ENCODE results near the gene RPS6KL1.

The RPS6KL1 gene

DNA sequence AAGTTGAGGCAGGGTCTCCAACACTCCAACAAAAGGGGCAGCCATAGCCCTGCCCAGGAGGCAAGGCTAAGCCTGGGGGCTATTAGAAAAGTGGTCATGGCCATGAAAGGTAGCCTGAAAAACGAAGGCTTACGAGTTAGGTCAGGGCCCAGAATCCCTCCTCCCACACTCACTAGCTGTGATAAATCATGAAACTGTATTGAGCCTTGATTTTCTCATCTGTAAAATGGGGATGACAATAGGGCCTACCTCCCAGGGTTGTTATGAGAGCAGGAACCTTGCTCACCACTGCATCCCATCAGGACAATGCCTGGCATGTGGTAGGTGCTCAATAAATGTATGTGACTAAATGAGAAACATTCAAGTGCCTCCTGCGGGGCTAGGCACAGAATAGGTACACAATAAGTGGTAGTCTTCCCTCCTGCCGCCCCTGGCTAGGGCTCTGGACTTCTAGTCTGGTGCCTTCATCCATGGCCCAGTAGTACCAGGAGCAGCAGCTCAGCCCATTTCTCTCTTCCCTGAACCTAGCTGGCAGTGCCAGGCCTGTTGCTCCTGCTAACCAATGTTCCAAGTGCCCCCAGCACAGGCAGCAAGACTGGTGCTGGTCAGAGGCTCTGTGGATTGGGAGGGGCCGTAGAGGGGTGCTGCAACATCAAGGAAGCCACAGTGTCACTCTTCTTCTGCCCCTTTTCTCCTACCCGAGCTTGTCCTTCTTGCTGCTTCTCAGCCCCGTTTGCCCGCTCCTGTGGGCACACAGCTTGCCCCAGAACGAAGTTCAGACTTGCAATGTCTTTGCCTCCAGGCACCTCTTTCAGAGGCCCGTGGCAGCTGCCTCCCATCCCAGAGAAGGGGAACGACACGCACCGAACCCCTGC, 24.5 kb upstream of the RPS6KL1 start:
- Mint-ChIP-seq H3K9me3 (no peaks in the 10 kb centered on the region), H3K4me3 (no peak overlapping the region), H3K36me3 (no peaks in the 10 kb centered on the region), H3K27me3 (peaks cover 5% of the 10 kb centered on the region), H3K4me1 (peaks cover 16% of the 10 kb centered on the region), H3K27ac (no peak overlapping the region)
- DNase-seq (ENCODE audit: low spot score in 2 of 2): no peak
- no peak for ATAC-seq (ENCODE audit: low read depth)

DNA sequence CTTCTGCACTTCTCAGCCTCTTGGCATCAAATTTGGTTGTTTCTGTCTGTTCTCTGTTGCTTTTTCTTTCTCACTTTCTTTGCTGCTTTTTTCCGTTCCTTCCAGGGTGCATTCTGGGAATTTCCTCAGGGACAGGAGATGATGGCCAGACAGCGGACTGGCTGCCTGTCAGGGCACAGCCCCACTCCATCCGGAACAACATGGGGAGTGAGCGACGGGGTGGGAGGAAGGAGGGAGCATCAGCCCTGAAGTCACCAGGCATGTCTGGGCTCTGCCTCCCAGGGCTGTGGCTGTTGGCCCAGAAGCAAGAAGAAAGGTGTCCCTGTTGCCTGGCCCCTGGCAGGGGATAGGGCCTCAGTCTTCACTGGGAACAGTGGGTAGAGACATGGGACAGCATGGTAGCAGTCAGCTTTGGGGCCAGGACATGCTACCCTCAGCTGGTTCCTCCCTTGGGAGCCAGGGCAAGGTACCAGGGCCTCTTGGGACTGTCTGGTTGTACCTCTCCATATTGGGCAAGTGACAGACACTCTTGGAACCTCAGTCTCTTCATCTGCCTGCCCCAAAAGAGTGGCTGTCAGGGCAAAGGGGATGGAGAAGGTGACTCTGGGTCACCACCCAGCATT, 23.7 kb upstream of the RPS6KL1 start:
- peak; percentile 21 for ATAC-seq (ENCODE audit: low read depth)
- Mint-ChIP-seq H3K4me1 (peaks cover 23% of the 10 kb centered on the region), H3K9me3 (no peaks in the 10 kb centered on the region), H3K27ac (no peak overlapping the region), H3K36me3 (no peaks in the 10 kb centered on the region), H3K4me3 (peak overlapping the region; percentile 51), H3K27me3 (peaks cover 5% of the 10 kb centered on the region)
- no peak for DNase-seq (ENCODE audit: low spot score in 2 of 2)

DNA sequence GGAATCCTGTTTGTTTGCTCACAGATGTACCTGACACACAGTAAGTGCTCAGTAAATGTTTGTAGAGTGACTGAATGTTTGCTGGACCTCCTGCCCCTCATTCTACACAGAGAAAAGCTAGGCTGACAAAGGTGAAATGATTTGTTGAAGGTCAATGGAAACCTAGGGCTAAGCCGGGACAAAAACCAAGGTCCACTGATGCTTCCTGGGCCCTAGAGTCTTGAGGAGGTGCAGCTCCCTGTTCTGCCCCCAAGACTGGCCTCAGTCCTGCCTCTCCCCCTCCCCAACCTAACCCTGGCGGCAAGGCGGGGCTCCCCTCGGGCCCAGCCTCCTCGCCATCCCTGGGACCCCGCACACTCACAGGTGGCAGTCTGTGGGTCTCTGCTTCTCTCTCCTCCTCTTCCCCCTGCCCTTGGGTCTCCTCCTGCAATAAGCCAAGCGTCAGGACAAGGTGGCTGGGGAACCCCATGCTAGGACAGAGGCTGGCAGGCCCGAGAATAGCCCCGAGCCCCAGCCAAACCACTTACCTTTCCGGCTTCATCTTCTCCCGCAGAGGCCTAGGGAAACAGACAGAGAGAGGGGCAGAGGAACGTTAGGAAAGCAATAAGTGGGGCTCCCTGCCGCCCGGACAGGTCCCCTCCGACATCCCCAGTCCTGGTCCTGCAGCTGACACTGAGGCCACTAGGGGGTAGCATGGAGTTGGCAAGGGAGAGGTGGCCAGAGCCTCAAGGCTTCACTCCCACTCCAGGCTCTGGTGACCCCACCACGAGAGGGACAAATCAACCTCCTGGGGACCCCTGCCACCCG, 23.0 kb upstream of the RPS6KL1 start:
- Mint-ChIP-seq H3K27me3 (peaks cover 5% of the 10 kb centered on the region), H3K27ac (peak overlapping the region; percentile 10), H3K9me3 (no peaks in the 10 kb centered on the region), H3K4me3 (peak overlapping the region; percentile 9), H3K4me1 (peaks cover 27% of the 10 kb centered on the region), H3K36me3 (no peaks in the 10 kb centered on the region)
- DNase-seq (ENCODE audit: low spot score in 2 of 2): peak; percentile 72 to 78
- ATAC-seq (ENCODE audit: low read depth): peak; percentile 73

DNA sequence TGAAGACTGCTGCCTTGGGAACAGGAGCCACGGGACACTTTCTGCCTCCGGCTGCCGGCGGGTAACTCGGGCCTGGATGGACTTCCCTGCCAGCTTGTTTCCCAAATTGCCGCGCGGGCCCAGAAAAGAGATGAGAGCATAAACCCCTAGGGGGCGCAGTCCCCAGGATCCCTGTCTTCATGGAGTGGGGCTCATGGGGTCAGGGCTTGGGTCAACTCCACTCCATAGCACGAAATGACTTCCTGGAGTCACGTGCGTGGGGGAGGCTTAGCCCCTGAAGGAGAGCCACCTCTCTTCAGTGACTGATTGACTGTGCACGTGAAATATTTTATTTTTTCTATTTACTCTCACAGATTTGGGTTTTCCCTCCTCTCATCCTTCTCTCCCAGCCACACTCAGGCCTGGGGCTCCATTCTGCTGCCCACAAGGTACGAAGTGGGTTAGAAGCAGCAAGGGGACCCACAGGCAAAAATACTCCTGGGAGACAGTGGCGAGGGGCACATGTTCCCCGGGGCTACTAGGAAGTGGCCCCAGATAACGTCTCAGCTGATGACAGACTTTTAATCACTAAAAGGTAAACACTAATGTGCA, 22.3 kb upstream of the RPS6KL1 start:
- H3K9me3 Mint-ChIP-seq: no peaks in the 10 kb centered on the region
- peaks cover 5% of the 10 kb centered on the region for H3K27me3 Mint-ChIP-seq
- DNase-seq (ENCODE audit: low spot score in 2 of 2) (no peak), ATAC-seq (ENCODE audit: low read depth) (no peak)
- H3K36me3 Mint-ChIP-seq: no peaks in the 10 kb centered on the region
- no peak overlapping the region for H3K4me3 Mint-ChIP-seq
- peaks cover 29% of the 10 kb centered on the region for H3K4me1 Mint-ChIP-seq
- no peak overlapping the region for H3K27ac Mint-ChIP-seq

DNA sequence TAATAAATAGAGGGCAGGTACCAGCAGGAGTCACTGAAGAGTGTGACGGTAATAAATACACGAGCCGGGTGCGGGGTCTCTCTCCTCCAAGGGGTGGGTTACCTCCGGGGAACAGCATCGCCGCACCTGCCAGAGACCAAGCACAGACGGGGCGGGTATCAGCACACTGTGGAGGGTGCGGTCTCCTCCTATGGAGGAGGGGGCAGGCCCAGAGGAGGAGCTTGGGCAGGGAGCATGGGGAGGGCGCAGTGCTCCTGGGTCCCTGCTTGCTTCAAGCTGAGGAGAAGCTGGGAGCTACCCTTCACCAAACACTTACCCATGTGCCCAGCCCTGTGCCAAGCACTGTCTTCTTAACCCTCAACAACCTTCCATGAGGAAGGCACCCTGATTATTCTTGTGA, 19.5 kb upstream of the RPS6KL1 start:
- no peaks in the 10 kb centered on the region for H3K36me3 Mint-ChIP-seq
- ATAC-seq (ENCODE audit: low read depth): no peak
- H3K27ac Mint-ChIP-seq: peak overlapping the region; percentile 91
- H3K27me3 Mint-ChIP-seq: no peaks in the 10 kb centered on the region
- peak overlapping the region; percentile 71 for H3K4me3 Mint-ChIP-seq
- H3K9me3 Mint-ChIP-seq: no peaks in the 10 kb centered on the region
- no peak for DNase-seq (ENCODE audit: low spot score in 2 of 2)
- H3K4me1 Mint-ChIP-seq: peaks cover 45% of the 10 kb centered on the region

DNA sequence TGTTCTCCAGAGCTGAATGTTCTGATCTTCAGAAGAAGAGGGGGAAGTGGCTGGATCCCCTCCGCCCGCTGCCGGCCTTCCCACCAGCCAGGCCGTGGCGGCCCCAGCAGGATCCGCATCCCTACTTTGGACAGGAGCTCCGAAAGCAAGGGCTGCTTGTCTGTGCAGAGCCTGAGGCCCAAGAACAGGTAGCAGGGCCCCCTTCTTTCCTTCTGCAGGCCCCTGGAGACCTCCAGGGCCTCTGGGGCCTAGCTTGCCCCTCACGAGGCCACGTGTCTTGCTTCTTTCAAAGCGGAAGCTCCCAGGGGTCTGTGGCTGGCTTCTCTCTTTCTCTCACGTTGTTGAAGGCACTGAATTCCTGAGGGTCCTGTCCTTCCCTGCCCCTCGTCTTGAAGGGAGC, 19.1 kb upstream of the RPS6KL1 start:
- H3K4me1 Mint-ChIP-seq: peaks cover 45% of the 10 kb centered on the region
- DNase-seq (ENCODE audit: low spot score in 2 of 2) (no peak), ATAC-seq (ENCODE audit: low read depth) (no peak)
- no peaks in the 10 kb centered on the region for H3K9me3 Mint-ChIP-seq
- no peaks in the 10 kb centered on the region for H3K27me3 Mint-ChIP-seq
- no peaks in the 10 kb centered on the region for H3K36me3 Mint-ChIP-seq
- H3K4me3 Mint-ChIP-seq: peak overlapping the region; percentile 71
- peak overlapping the region; percentile 91 for H3K27ac Mint-ChIP-seq

DNA sequence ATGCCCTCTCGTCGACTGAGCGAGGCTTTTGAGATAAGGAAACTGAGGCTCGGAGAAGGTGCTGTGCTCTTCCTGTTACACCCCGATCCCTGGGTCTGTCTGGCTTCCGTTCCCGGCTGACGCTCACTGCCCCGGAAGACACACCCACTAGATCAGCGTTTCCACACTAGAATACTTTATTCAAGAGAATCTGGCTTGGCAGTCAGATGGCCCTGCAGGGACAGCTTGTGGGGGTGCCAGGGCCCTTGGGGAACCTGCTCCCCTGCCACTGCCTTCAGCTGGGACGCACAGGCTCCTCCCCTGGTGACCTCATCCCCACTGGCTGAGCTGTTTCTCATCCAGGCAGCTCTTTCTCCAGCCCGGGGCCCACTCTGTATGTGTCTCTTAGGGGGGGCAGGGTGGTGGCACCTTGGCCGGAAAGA, 18.6 kb upstream of the RPS6KL1 start:
- Mint-ChIP-seq H3K27me3 (no peaks in the 10 kb centered on the region), H3K4me1 (peaks cover 42% of the 10 kb centered on the region), H3K4me3 (peak overlapping the region; percentile 71), H3K27ac (peak overlapping the region; percentile 91), H3K36me3 (no peaks in the 10 kb centered on the region), H3K9me3 (no peaks in the 10 kb centered on the region)
- no peak for DNase-seq (ENCODE audit: low spot score in 2 of 2)
- peak; percentile 19 for ATAC-seq (ENCODE audit: low read depth)

DNA sequence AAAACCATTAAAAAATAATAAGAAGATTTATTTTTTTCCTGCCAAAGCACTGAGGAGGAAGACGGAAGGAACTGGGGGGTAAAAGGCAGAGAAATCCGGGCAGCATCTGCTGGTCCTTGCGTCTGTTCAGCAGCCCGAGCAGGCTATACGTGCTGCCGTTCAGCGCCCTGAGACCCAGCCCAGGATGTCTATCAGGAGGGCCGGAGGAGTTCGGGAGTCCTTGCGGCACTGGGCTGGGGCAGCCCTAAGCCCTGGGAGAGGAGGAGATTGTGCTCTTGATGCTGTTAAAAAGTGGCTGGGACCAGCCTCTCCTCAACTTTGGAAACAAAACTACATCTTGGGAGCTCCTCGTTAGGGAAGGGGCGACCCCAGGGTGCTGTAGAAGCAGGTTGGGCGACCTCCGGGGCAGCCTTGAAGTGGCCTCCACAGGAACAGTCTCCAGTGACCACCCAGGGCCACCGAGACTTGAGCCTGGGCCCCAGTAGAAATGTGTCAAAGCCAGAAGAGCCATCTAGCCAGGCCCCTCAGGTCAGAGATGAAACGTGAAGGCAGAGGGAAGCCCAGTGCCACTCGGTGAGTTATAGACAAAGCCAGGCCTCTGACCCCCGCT, 18.0 kb upstream of the RPS6KL1 start:
- H3K27ac Mint-ChIP-seq: peak overlapping the region; percentile 91
- H3K4me1 Mint-ChIP-seq: peaks cover 37% of the 10 kb centered on the region
- H3K4me3 Mint-ChIP-seq: peak overlapping the region; percentile 71
- H3K27me3 Mint-ChIP-seq: no peaks in the 10 kb centered on the region
- H3K9me3 Mint-ChIP-seq: no peaks in the 10 kb centered on the region
- H3K36me3 Mint-ChIP-seq: no peaks in the 10 kb centered on the region
- ATAC-seq (ENCODE audit: low read depth) (no peak), DNase-seq (ENCODE audit: low spot score in 2 of 2) (no peak)

DNA sequence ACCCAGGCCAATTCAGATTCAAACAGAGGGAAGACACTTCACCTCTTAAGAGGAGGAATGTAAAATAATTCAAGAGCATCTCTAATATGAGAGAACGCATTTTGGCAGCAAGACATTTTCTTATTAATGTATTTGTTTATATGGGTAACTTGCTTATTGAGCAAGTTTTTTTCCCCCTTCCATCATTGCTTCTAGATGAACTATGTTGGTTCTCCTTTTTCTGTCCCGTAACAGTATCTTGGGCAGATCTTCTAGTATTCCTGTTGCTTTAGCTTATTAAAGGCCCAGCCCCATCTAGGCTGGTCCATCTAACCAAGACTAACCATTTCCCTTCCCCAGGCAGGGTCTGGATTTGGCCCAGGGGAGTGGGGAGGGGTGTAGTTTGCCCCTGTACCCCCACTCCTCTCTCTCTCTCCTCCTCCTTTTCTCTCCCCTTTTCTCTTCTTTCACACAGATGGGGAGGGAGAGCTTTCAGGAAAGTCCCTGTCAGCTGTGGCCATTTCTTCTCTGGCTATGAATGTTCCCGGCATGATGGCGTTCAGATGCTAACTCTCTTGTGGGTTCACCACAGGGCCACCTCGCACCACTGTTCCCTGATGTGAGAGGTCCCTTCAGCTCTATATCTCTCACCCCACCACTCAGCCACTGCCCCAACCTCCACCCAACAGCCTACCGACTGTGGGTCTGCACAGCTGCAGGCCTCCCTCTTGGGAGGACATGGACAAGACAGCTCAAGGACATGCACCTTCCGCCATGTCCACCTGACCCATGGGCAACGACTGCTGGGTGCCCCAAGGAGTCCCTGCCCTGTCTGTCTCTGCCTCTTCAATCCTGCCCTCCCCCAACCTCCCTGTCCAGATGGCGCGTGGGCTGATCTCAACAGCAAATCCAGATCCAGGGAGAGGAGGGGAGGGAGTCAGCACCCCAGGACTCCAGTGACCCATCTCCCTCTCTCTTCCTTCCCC, 15.8 kb upstream of the RPS6KL1 start:
- Mint-ChIP-seq H3K4me1 (peaks cover 42% of the 10 kb centered on the region), H3K4me3 (no peak overlapping the region), H3K9me3 (no peaks in the 10 kb centered on the region), H3K27ac (no peak overlapping the region), H3K36me3 (no peaks in the 10 kb centered on the region), H3K27me3 (no peaks in the 10 kb centered on the region)
- DNase-seq (ENCODE audit: low spot score in 2 of 2) (no peak), ATAC-seq (ENCODE audit: low read depth) (no peak)

DNA sequence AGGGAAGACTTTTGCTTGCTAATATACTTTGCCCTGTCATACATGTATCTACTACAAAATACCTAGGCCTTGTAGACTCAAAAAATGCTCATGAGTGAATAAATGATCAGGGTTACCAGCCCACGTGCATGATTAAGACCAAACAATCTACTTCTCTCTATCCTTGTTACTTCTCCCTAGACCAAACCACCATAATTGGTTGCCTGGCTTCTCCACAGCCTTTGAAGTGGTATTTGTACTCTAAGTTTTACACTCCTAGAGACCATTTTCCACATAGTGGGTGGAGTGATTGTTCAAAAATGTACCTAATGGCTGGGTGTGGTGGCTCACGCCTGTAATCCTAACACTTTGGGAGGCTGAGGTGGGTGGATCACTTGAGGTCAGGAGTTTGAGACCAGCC, 14.1 kb upstream of the RPS6KL1 start:
- ATAC-seq (ENCODE audit: low read depth) (no peak), DNase-seq (ENCODE audit: low spot score in 2 of 2) (no peak)
- Mint-ChIP-seq H3K36me3 (no peaks in the 10 kb centered on the region), H3K9me3 (no peaks in the 10 kb centered on the region), H3K4me3 (no peak overlapping the region), H3K27ac (no peak overlapping the region), H3K4me1 (peaks cover 37% of the 10 kb centered on the region), H3K27me3 (peaks cover 1% of the 10 kb centered on the region)

DNA sequence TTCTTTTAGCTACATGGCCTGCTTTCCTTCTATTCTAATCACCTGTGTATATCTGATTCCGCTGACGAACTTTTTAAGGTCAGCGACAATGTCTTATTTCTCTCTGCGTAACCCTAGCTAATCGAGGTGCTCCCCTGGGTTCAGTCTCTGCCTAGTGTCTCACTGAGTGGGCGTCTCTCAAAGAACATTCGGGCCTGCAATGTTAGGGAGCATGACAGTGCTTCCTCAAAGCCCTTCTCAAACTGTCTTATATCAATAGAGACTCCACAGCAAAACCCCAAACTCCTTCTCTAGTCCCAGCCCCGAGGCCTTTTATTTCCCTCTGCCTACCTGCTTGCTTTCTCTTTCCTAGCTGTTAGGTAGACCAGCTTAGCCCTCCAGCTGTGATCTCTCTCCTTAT, 13.7 kb upstream of the RPS6KL1 start:
- peaks cover 1% of the 10 kb centered on the region for H3K27me3 Mint-ChIP-seq
- H3K36me3 Mint-ChIP-seq: no peaks in the 10 kb centered on the region
- H3K9me3 Mint-ChIP-seq: no peaks in the 10 kb centered on the region
- ATAC-seq (ENCODE audit: low read depth): no peak
- DNase-seq (ENCODE audit: low spot score in 2 of 2): no peak
- no peak overlapping the region for H3K27ac Mint-ChIP-seq
- peaks cover 32% of the 10 kb centered on the region for H3K4me1 Mint-ChIP-seq
- no peak overlapping the region for H3K4me3 Mint-ChIP-seq

DNA sequence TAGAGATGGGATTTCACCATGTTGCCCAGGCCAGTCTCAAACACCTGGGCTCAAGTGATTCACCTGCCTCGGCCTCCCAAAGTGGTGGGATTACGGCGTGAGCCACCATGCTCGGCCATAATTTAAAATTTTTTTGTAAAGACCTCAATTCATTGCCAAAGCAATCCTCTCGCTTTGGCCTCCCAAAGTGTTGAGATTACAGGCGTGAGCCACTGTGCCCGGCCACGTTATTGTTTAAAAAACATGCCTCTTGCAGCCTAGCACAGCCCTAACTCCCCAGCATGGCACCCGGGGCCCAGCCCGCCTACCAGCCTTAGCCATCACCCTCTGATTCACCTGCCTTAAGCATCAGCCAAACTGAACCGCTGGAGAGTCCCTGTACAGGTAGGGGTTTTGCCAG, 13.1 kb upstream of the RPS6KL1 start:
- no peaks in the 10 kb centered on the region for H3K36me3 Mint-ChIP-seq
- peaks cover 3% of the 10 kb centered on the region for H3K27me3 Mint-ChIP-seq
- DNase-seq (ENCODE audit: low spot score in 2 of 2) (no peak), ATAC-seq (ENCODE audit: low read depth) (no peak)
- H3K4me3 Mint-ChIP-seq: no peak overlapping the region
- H3K4me1 Mint-ChIP-seq: peaks cover 29% of the 10 kb centered on the region
- no peak overlapping the region for H3K27ac Mint-ChIP-seq
- no peaks in the 10 kb centered on the region for H3K9me3 Mint-ChIP-seq

DNA sequence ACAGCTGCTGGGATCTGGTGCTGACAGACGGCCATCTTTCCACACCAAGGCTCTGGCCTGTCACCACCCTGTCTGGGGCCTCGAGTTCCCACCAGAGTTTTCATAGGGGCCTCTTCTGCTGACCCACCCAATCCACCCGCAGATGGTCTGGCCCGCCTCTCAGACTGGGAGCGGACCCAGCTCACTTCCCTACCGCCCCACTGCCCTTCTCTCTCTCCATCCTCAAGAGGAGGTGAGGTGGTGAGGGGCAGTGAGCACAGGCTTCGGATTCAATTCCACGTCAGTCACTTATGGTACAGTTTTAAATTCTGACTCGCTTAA, 12.3 kb upstream of the RPS6KL1 start:
- Mint-ChIP-seq H3K36me3 (no peaks in the 10 kb centered on the region), H3K9me3 (no peaks in the 10 kb centered on the region), H3K27ac (no peak overlapping the region), H3K4me3 (no peak overlapping the region), H3K27me3 (peaks cover 3% of the 10 kb centered on the region), H3K4me1 (peaks cover 27% of the 10 kb centered on the region)
- ATAC-seq (ENCODE audit: low read depth): no peak
- DNase-seq (ENCODE audit: low spot score in 2 of 2): no peak

All from memory B cell (primary cell).